Spleen (tissue), 11 donors: ENCODE results near the gene ACYP1. TPM values are rescaled to one million over a fixed set of nuclear protein-coding genes. Genes with fewer than 3 reads are reported as not detected.
A peak's percentile ranks its signal among the peaks of the same experiment; 100 is the strongest.

Experiments used
- DNase-seq: peaks from one replicate; pipeline ENCODE4 v3.0.0-alpha.2; 2020
- H3K27ac ChIP-seq, 8 donors: fragments of 200-600 bp; sonication (generic) in 7 of 8; 1 replicate in 4 of 8; 2 replicates in 4 of 8; pipeline versions ENCODE4 v1.5.0 to v1.8.0; 2016 to 2021; ENCODE audit warnings: inconsistent platforms in 4 of 8, mild to moderate bottlenecking in 4 of 8, moderate library complexity in 1 of 8
- H3K27me3 ChIP-seq, 7 donors: fragments of 200-600 bp; sonication (generic) in 6 of 7; replicated peaks in 1 of 7; 1 replicate in 4 of 7; 2 replicates in 3 of 7; pipeline versions ENCODE4 v1.5.0 to v1.8.0; 2016 to 2021; ENCODE audit warnings: inconsistent platforms in 3 of 7, mild to moderate bottlenecking in 1 of 7
- H3K36me3 ChIP-seq, 6 donors: fragments of 200-600 bp; sonication (generic) in 5 of 6; 1 replicate in 4 of 6; 2 replicates in 2 of 6; pipeline versions ENCODE4 v1.5.0 to v1.8.0; 2016 to 2021; ENCODE audit warnings: inconsistent platforms in 2 of 6
- H3K4me1 ChIP-seq, 6 donors: fragments of 200-600 bp; sonication (generic) in 5 of 6; 1 replicate in 3 of 6; 2 replicates in 3 of 6; pipeline versions ENCODE4 v1.5.0 to v1.8.0; 2016 to 2021; ENCODE audit warnings: inconsistent platforms in 3 of 6
- H3K4me3 ChIP-seq, 8 donors: fragments of 200-600 bp; sonication (generic) in 7 of 8; 1 replicate in 4 of 8; 2 replicates in 4 of 8; pipeline versions ENCODE4 v1.5.0 to v1.8.0; 2016 to 2021; ENCODE audit warnings: inconsistent platforms in 4 of 8, mild to moderate bottlenecking in 4 of 8, moderate library complexity in 2 of 8
- H3K9me3 ChIP-seq, 8 donors: fragments of 200-600 bp; sonication (generic) in 7 of 8; 1 replicate in 4 of 8; 2 replicates in 4 of 8; pipeline versions ENCODE4 v1.5.0 to v1.8.0; 2016 to 2021; ENCODE audit warnings: inconsistent platforms in 4 of 8
- POLR2A ChIP-seq, 3 donors: fragments of 450-650 bp; IDR thresholded peaks; one replicate each; pipeline ENCODE4 v1.5.1; 2017; ENCODE audit warnings: antibody characterized with exemption in 3 of 3, mild to moderate bottlenecking in 1 of 3
- POLR2AphosphoS5 ChIP-seq, 3 donors: sonication (generic); formaldehyde crosslinking; IDR thresholded peaks; one replicate each; pipeline ENCODE4 v1.5.1; 2017; ENCODE audit warnings: antibody characterized with exemption in 3 of 3
- WGBS, 5 donors: extraction: QIAGEN DNeasy Blood & Tissue Kit in 3 of 5; methylation state at CpG; one replicate each; pipeline versions ENCODE4 v1.1.5 to v1.1.7; 2013 to 2018; 5-methylcytosine and 5-hydroxymethylcytosine counted together
- intact Hi-C: fragments of 100-400 bp; cut with DNase I; formaldehyde crosslinking; loops from one replicate; pipeline ENCODE4 v1.15.0; 2023; ENCODE audit warnings: low total_unique reads
- polyA plus RNA-seq, 3 donors: library from polyadenylated mRNA; stranded (reverse); fragments of 200-250 nt; gene quantifications; one replicate each; pipeline ENCODE4 v1.2.1, GENCODE V29; 2013
- total RNA-seq, 7 donors: library from RNA; depleted of rRNA in 3 of 7; stranded (reverse); fragments of >200 nt in 3 of 7; fragmentation: NEBNext Ultra II Directional in 4 of 7; extraction: Animal tissue kit (Norgen Biotek cat#: 25700) in 4 of 7; gene quantifications; one replicate each; pipeline versions ENCODE4 v1.1.0 to v1.2.1, GENCODE V29; 2016 to 2021
- TF ChIP-seq, protein P1 (sequence below), 11 experiments: fragments of 200-600 bp in 7 of 11; fragments of 450-650 bp in 4 of 11; sonication (generic) in 4 of 11; IDR thresholded peaks in 8 of 11; conservative IDR thresholded peaks in 3 of 11; 1 replicate in 7 of 11; 2 replicates in 4 of 11; pipeline versions ENCODE4 v1.4.0 to v1.8.0; 2016 to 2021; ENCODE audit warnings: antibody characterized with exemption in 11 of 11, inconsistent platforms in 4 of 11, mild to moderate bottlenecking in 1 of 11
- donor health status: healthy with polysubstance abuse.
- donor health status: DM: no; HTN: no; CAD: no; lungs with moderate emphysema.
- donor health status: DM: no; HTN: no; CAD: no.
- donor health status: Bipolar disorder and iron deficiency.
- donor health status: healthy.
- donor health status: DM: no; HTN: no; CAD: no.
- donor health status: DM: yes; HTN: yes; CAD: no.

ACYP1 gene
- total and polyA plus RNA-seq, 10 donors, result 6.8 to 27.7 (median 20.2) TPM

GRCh38 chr14:75067212-75067611 is 3.4 kb upstream of the ACYP1 start:
- TF ChIP-seq POLR2AphosphoS5 (IDR thresholded peaks at IDR 0.05) (no peak), POLR2A (IDR thresholded peaks at IDR 0.05) (no peak)
- TF ChIP-seq, protein P1, sequence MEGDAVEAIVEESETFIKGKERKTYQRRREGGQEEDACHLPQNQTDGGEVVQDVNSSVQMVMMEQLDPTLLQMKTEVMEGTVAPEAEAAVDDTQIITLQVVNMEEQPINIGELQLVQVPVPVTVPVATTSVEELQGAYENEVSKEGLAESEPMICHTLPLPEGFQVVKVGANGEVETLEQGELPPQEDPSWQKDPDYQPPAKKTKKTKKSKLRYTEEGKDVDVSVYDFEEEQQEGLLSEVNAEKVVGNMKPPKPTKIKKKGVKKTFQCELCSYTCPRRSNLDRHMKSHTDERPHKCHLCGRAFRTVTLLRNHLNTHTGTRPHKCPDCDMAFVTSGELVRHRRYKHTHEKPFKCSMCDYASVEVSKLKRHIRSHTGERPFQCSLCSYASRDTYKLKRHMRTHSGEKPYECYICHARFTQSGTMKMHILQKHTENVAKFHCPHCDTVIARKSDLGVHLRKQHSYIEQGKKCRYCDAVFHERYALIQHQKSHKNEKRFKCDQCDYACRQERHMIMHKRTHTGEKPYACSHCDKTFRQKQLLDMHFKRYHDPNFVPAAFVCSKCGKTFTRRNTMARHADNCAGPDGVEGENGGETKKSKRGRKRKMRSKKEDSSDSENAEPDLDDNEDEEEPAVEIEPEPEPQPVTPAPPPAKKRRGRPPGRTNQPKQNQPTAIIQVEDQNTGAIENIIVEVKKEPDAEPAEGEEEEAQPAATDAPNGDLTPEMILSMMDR (IDR thresholded peaks at IDR 0.05 in 8 of 11, conservative IDR thresholded peaks at IDR 0.05 in 3 of 11), result no peak
- H3K27ac ChIP-seq, result peak overlapping the region in 1 of 8 donors; percentile 86
- H3K27me3 ChIP-seq, result no peaks in the 10 kb centered on the region

DNA sequence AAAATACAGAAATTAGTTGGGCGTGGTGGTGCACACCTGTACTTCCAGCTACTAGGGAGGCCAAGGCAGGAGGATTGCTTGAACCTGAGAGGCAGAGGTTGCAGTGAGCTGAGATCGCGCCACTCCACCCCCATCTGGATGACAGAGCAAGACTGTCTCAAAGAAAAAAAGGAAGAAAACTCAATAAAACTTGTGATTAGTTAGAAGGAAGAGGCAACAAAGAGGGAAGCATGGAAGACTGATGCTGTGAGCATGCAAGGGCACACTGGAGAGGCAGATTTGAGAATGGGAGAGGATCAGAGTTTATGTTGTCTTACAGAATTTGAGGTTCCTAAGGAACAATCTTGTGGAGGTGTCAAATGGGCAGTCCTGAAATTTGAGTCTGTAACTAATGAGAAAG is 2.9 kb upstream of the ACYP1 start:
- no peak for DNase-seq
- no peaks in the 10 kb centered on the region for H3K36me3 ChIP-seq
- H3K9me3 ChIP-seq, result no peaks in the 10 kb centered on the region
- 86 to 97% (median 91%) methylated on average over 3 of the region's 3 CpGs for WGBS, 5 donors
- H3K27ac ChIP-seq, result no peak overlapping the region
- no peaks in the 10 kb centered on the region for H3K27me3 ChIP-seq
- H3K4me1 ChIP-seq, result peaks cover 8 to 52% (median 40%) of the 10 kb centered on the region in 6 donors
- no peak overlapping the region for H3K4me3 ChIP-seq
- no peak for TF ChIP-seq POLR2AphosphoS5 (IDR thresholded peaks at IDR 0.05)
- TF ChIP-seq, protein P1 (IDR thresholded peaks at IDR 0.05 in 8 of 11, conservative IDR thresholded peaks at IDR 0.05 in 3 of 11), result no peak
- no peak for TF ChIP-seq POLR2A (IDR thresholded peaks at IDR 0.05)
- intact Hi-C loops, result no loop called here

More at GRCh38 chr14:75067212-75067611, 3.4 kb upstream of the ACYP1 start:
- no peak for DNase-seq
- WGBS, 5 donors, result 93 to 98% (median 94%) methylated on average over 1 of the region's 1 CpG
- intact Hi-C loops, result no loop called here
- no peaks in the 10 kb centered on the region for H3K9me3 ChIP-seq
- no peaks in the 10 kb centered on the region for H3K36me3 ChIP-seq
- no peak overlapping the region for H3K4me3 ChIP-seq
- peaks cover 8 to 52% (median 39%) of the 10 kb centered on the region in 6 donors for H3K4me1 ChIP-seq

- WGBS, 5 donors, result 57 to 61% (median 58%) methylated on average over 8 of the region's 8 CpGs
Measured at GRCh38 chr14:75064205-75064567, 362 bp upstream of the ACYP1 start.

GRCh38 chr14:75063013-75063412 is 811 bp downstream of the ACYP1 start:
- H3K36me3 ChIP-seq, result peaks cover 0 to 3% (median 0%) of the 10 kb centered on the region in 6 donors
- H3K27me3 ChIP-seq, result no peaks in the 10 kb centered on the region
- no peaks in the 10 kb centered on the region for H3K9me3 ChIP-seq
- H3K27ac ChIP-seq, result peak overlapping the region in 5 of 8 donors; percentile 78 to 89 (median 85)
- TF ChIP-seq POLR2A (IDR thresholded peaks at IDR 0.05) (no peak), POLR2AphosphoS5 (IDR thresholded peaks at IDR 0.05) (no peak)
- TF ChIP-seq, protein P1 (IDR thresholded peaks at IDR 0.05 in 8 of 11, conservative IDR thresholded peaks at IDR 0.05 in 3 of 11), result no peak
- WGBS, 5 donors, result 17 to 37% (median 30%) methylated on average over 5 of the region's 5 CpGs
- H3K4me3 ChIP-seq, result peak overlapping the region; percentile 60 to 95 (median 82)
- DNase-seq, result no peak
- H3K4me1 ChIP-seq, result peaks cover 8 to 32% (median 23%) of the 10 kb centered on the region in 6 donors
- intact Hi-C loops, result no loop called here

More at GRCh38 chr14:75064205-75064567, 362 bp upstream of the ACYP1 start:
- Histone ChIP-seq H3K36me3 (peaks cover 0 to 3% (median 0%) of the 10 kb centered on the region in 6 donors), H3K4me3 (peak overlapping the region; percentile 60 to 95 (median 82)), H3K9me3 (no peaks in the 10 kb centered on the region), H3K27me3 (no peaks in the 10 kb centered on the region), H3K4me1 (peaks cover 8 to 43% (median 33%) of the 10 kb centered on the region in 6 donors), H3K27ac (peak overlapping the region in 7 of 8 donors; percentile 58 to 89 (median 79))
- no peak for TF ChIP-seq POLR2AphosphoS5 (IDR thresholded peaks at IDR 0.05)
- TF ChIP-seq, protein P1 (IDR thresholded peaks at IDR 0.05 in 8 of 11, conservative IDR thresholded peaks at IDR 0.05 in 3 of 11), result no peak
- no peak for TF ChIP-seq POLR2A (IDR thresholded peaks at IDR 0.05)
- DNase-seq, result no peak
- intact Hi-C loops, result no loop called here
